WTC11 (cell line): ENCODE data around the gene MRPL9. TPM values are rescaled to one million over a fixed set of nuclear protein-coding genes. Genes with fewer than 3 reads are reported as not detected.

Experiments
- ATAC-seq: fragments of 200-7000 bp; cut with Tn5 transposase; 2 replicates; pipeline ENCODE4 v1.10.0; 2021; ENCODE audit warnings: mild to moderate bottlenecking, moderate library complexity
- CTCF ChIA-PET: fragments of 300-600 bp; sonication (Branson Sonifier 250); formaldehyde crosslinking; loops from one replicate; lab custom pipeline; 2021; ENCODE audit warnings: antibody characterized with exemption; lab: Charles Lee
- POLR2A ChIA-PET: fragments of 350-600 bp; sonication (Branson Sonifier 250); formaldehyde crosslinking; loops from one replicate; lab custom pipeline; 2021; ENCODE audit warnings: antibody characterized with exemption; lab: Charles Lee
- DNase-seq: peaks from one replicate; pipeline ENCODE4 v3.0.0; 2021; ENCODE audit warnings: low spot score
- H3K27ac Mint-ChIP-seq: 2 replicates; pipeline ENCODE4 v1.8.0; 2021; ENCODE audit warnings: mixed read lengths
- H3K27me3 Mint-ChIP-seq: 2 replicates; pipeline ENCODE4 v1.8.0; 2021; ENCODE audit warnings: low read depth, mild to moderate bottlenecking, moderate library complexity, mixed read lengths
- H3K36me3 Mint-ChIP-seq: 2 replicates; pipeline ENCODE4 v1.8.0; 2021; ENCODE audit warnings: mixed read lengths
- H3K4me1 Mint-ChIP-seq: 2 replicates; pipeline ENCODE4 v1.8.0; 2022; ENCODE audit warnings: mixed read lengths
- H3K4me3 Mint-ChIP-seq: 2 replicates; pipeline ENCODE4 v1.8.0; 2021; ENCODE audit warnings: mild to moderate bottlenecking, moderate library complexity, mixed read lengths
- H3K9me3 Mint-ChIP-seq: 2 replicates; pipeline ENCODE4 v1.8.0; 2021; ENCODE audit warnings: mixed read lengths
- ARID4B ChIP-seq: sonication (generic); formaldehyde crosslinking; IDR thresholded peaks from 2 replicates; pipeline ENCODE4 v1.8.0; 2023; ENCODE audit warnings: missing genetic modification reagents, mild to moderate bottlenecking, borderline replicate concordance
- ATF1 ChIP-seq: sonication (generic); formaldehyde crosslinking; IDR thresholded peaks from 2 replicates; pipeline ENCODE4 v1.8.1; 2023; ENCODE audit warnings: mild to moderate bottlenecking, moderate library complexity, missing genetic modification reagents
- CBFB ChIP-seq: sonication (generic); formaldehyde crosslinking; IDR thresholded peaks from 2 replicates; pipeline ENCODE4 v1.8.1; 2022; ENCODE audit warnings: mild to moderate bottlenecking, low read depth, missing genetic modification reagents
- CREM ChIP-seq: sonication (generic); formaldehyde crosslinking; IDR thresholded peaks from 2 replicates; pipeline ENCODE4 v1.8.1; 2022; ENCODE audit warnings: mild to moderate bottlenecking, missing genetic modification reagents, moderate library complexity
- CTCF ChIP-seq: fragments of 200-600 bp; IDR thresholded peaks from 2 replicates; pipeline ENCODE4 v1.8.0; 2022; ENCODE audit warnings: antibody characterized with exemption
- ETV6 ChIP-seq: sonication (generic); formaldehyde crosslinking; IDR thresholded peaks from 2 replicates; pipeline ENCODE4 v1.8.1; 2022; ENCODE audit warnings: mild to moderate bottlenecking, missing genetic modification reagents
- FOXP1 ChIP-seq: sonication (generic); formaldehyde crosslinking; IDR thresholded peaks from 2 replicates; pipeline ENCODE4 v1.8.0; 2022; ENCODE audit warnings: missing genetic modification reagents, mild to moderate bottlenecking, moderate library complexity, borderline replicate concordance
- FOXP4 ChIP-seq: sonication (generic); formaldehyde crosslinking; IDR thresholded peaks from 2 replicates; pipeline ENCODE4 v1.8.0; 2022; ENCODE audit warnings: mild to moderate bottlenecking, missing genetic modification reagents
- HMGA2 ChIP-seq: fragments of 250-450 bp; sonication (Bioruptor Pico); IDR thresholded peaks from 2 replicates; pipeline ENCODE4 v1.4.0; 2021; ENCODE audit warnings: mild to moderate bottlenecking, moderate library complexity
- IRF2 ChIP-seq: sonication (generic); formaldehyde crosslinking; IDR thresholded peaks from 2 replicates; pipeline ENCODE4 v1.8.0; 2022; ENCODE audit warnings: low read depth, missing genetic modification reagents, borderline replicate concordance
- KAT7 ChIP-seq: sonication (generic); formaldehyde crosslinking; IDR thresholded peaks from 2 replicates; pipeline ENCODE4 v1.8.1; 2023; ENCODE audit warnings: missing genetic modification reagents, mild to moderate bottlenecking, borderline replicate concordance
- MAX ChIP-seq: sonication (generic); formaldehyde crosslinking; IDR thresholded peaks from 2 replicates; pipeline ENCODE4 v1.8.0; 2022; ENCODE audit warnings: mild to moderate bottlenecking, missing genetic modification reagents
- NR2C2 ChIP-seq: sonication (generic); formaldehyde crosslinking; IDR thresholded peaks from 2 replicates; pipeline ENCODE4 v1.8.0; 2022; ENCODE audit warnings: mild to moderate bottlenecking, missing genetic modification reagents
- OVOL2 ChIP-seq: fragments of 250-450 bp; sonication (Bioruptor Pico); IDR thresholded peaks from 2 replicates; pipeline ENCODE4 v1.9.0; 2021; ENCODE audit warnings: mild to moderate bottlenecking, borderline replicate concordance
- SMAD3 ChIP-seq: sonication (generic); formaldehyde crosslinking; IDR thresholded peaks from 2 replicates; pipeline ENCODE4 v1.8.0; 2022; ENCODE audit warnings: missing genetic modification reagents, mild to moderate bottlenecking, borderline replicate concordance
- SP1 ChIP-seq: sonication (generic); formaldehyde crosslinking; conservative IDR thresholded peaks from 2 replicates; pipeline ENCODE4 v1.8.1; 2022; ENCODE audit warnings: missing genetic modification reagents
- ZBTB43 ChIP-seq: sonication (generic); formaldehyde crosslinking; IDR thresholded peaks from 2 replicates; pipeline ENCODE4 v1.8.1; 2023; ENCODE audit warnings: mild to moderate bottlenecking, missing genetic modification reagents
- ZNF121 ChIP-seq: sonication (generic); formaldehyde crosslinking; IDR thresholded peaks from 2 replicates; pipeline ENCODE4 v1.8.0; 2023; ENCODE audit warnings: missing genetic modification reagents
- ZNF219 ChIP-seq: sonication (generic); formaldehyde crosslinking; IDR thresholded peaks from 2 replicates; pipeline ENCODE4 v1.8.0; 2023; ENCODE audit warnings: missing genetic modification reagents, mild to moderate bottlenecking, borderline replicate concordance
- ZNF396 ChIP-seq: fragments of 250-450 bp; sonication (Bioruptor Pico); IDR thresholded peaks from 2 replicates; pipeline ENCODE4 v1.8.0; 2021; ENCODE audit warnings: mild to moderate bottlenecking, moderate library complexity, borderline replicate concordance
- ZNF671 ChIP-seq: fragments of 250-450 bp; sonication (Bioruptor Pico); IDR thresholded peaks from 2 replicates; pipeline ENCODE4 v1.8.0; 2021; ENCODE audit warnings: mild to moderate bottlenecking
- ZSCAN18 ChIP-seq: fragments of 250-450 bp; sonication (Bioruptor Pico); IDR thresholded peaks from 2 replicates; pipeline ENCODE4 v2.1.2; 2022; ENCODE audit warnings: mild to moderate bottlenecking, moderate library complexity
- total RNA-seq: library from RNA; stranded (reverse); gene quantifications from 3 replicates; pipeline ENCODE4 v1.2.3, GENCODE V29; 2021

MRPL9 gene
- total RNA-seq, 1 experiment from 2014 or later: 99.3 TPM

- no peak for TF ChIP-seq ZSCAN18 (CRISPR knock-in tag)
- TF ChIP-seq ARID4B (CRISPR knock-in tag): no peak
- TF ChIP-seq ZNF121: no peak
- TF ChIP-seq FOXP1 (CRISPR knock-in tag): no peak
- no peak for TF ChIP-seq ZNF396 (CRISPR knock-in tag)
- no peak for TF ChIP-seq MAX (CRISPR knock-in tag)
- TF ChIP-seq CTCF: no peak
- no peak for TF ChIP-seq SMAD3 (CRISPR knock-in tag)
- TF ChIP-seq ZBTB43: no peak
- no peak for TF ChIP-seq SP1 (CRISPR knock-in tag)
Measured at GRCh38 chr1:151720554-151720953, 42.7 kb downstream of the MRPL9 start (continued).

- ATAC-seq (no peak), DNase-seq (no peak)
- no peak overlapping the region for H3K27ac Mint-ChIP-seq
- H3K36me3 Mint-ChIP-seq: no peaks in the 10 kb centered on the region
- CTCF ChIA-PET: interaction anchor here (1.7 to 1.9 kb wide), 3 partner anchors 15 to 119 kb away, joined by 5 to 19 read pairs (median 12); no protein-coding TSS in a partner anchor
- H3K4me3 Mint-ChIP-seq: no peak overlapping the region
- H3K4me1 Mint-ChIP-seq: peaks cover 42% of the 10 kb centered on the region
- POLR2A ChIA-PET: no interaction called here
- H3K27me3 Mint-ChIP-seq: peaks cover 81% of the 10 kb centered on the region
- no peaks in the 10 kb centered on the region for H3K9me3 Mint-ChIP-seq
- TF ChIP-seq CTCF (no peak), ETV6 (CRISPR knock-in tag) (no peak), CBFB (CRISPR knock-in tag) (no peak), FOXP4 (CRISPR knock-in tag) (no peak), IRF2 (no peak), SMAD3 (CRISPR knock-in tag) (no peak), HMGA2 (CRISPR knock-in tag) (no peak), ZNF219 (CRISPR knock-in tag) (no peak), ATF1 (CRISPR knock-in tag) (no peak), OVOL2 (no peak), CREM (CRISPR knock-in tag) (no peak), NR2C2 (CRISPR knock-in tag) (no peak), KAT7 (CRISPR knock-in tag) (no peak), ZNF671 (no peak)
Measured at GRCh38 chr1:151720125-151720524, 43.2 kb downstream of the MRPL9 start.
